K562 (cell line): ENCODE data around the gene NMRK2. TPM values are rescaled to one million over a fixed set of nuclear protein-coding genes. Genes with fewer than 3 reads are reported as not detected.

Experiments
- BCL6 ChIP-seq: fragments of 250-450 bp; sonication (Bioruptor Pico); IDR thresholded peaks from 2 replicates; pipeline ENCODE4 v1.4.0; 2020
- CBX3 ChIP-seq, 2 experiments: IDR thresholded peaks; 1 replicate in 1 of 2; 2 replicates in 1 of 2; pipeline ENCODE4 v1.6.1; 2012; ENCODE audit warnings: inconsistent platforms in 2 of 2, low read length in 2 of 2, borderline replicate concordance in 1 of 2, control low read depth in 1 of 2
- CXXC5 ChIP-seq: fragments of 250-450 bp; sonication (Bioruptor Pico); IDR thresholded peaks from 2 replicates; pipeline ENCODE4 v1.8.0; 2022; ENCODE audit warnings: inconsistent platforms, mild to moderate bottlenecking, moderate library complexity
- FOXO4 ChIP-seq: fragments of 450-650 bp; formaldehyde crosslinking; IDR thresholded peaks from 2 replicates; pipeline ENCODE4 v1.4.0; 2020; ENCODE audit warnings: mild to moderate bottlenecking, moderate library complexity
- KDM1A ChIP-seq, 2 experiments: fragments of 450-650 bp; IDR thresholded peaks; 2 replicates each; pipeline ENCODE4 v1.6.1; 2016; ENCODE audit warnings: mild to moderate bottlenecking in 2 of 2
- RBM25 ChIP-seq: fragments of 200-400 bp; formaldehyde crosslinking; IDR thresholded peaks from 2 replicates; pipeline ENCODE4 v1.6.1; 2018; ENCODE audit warnings: low read length, low read depth, moderate library complexity; ENCODE audit not compliant: severe bottlenecking
- SNIP1 ChIP-seq: fragments of 450-650 bp; IDR thresholded peaks from 2 replicates; pipeline ENCODE4 v1.7.1; 2017; ENCODE audit warnings: low read depth, mild to moderate bottlenecking
- SPI1 ChIP-seq: IDR thresholded peaks from 2 replicates; pipeline ENCODE4 v1.6.1; 2011; ENCODE audit warnings: low read depth, low read length, control low read depth, borderline replicate concordance
- USF1 ChIP-seq: sonication (generic); formaldehyde crosslinking; IDR thresholded peaks from 2 replicates; pipeline ENCODE4 v1.9.0; 2022; ENCODE audit warnings: mild to moderate bottlenecking, missing genetic modification reagents
- ZBTB40 ChIP-seq, 2 experiments: fragments of 450-650 bp in 1 of 2; sonication (generic) in 1 of 2; formaldehyde crosslinking in 1 of 2; IDR thresholded peaks; 2 replicates each; pipeline versions ENCODE4 v1.7.1 to v1.9.0; 2016 to 2022; ENCODE audit warnings: inconsistent platforms in 1 of 2, mild to moderate bottlenecking in 1 of 2, missing genetic modification reagents in 1 of 2
- ZNF121 ChIP-seq: sonication (generic); formaldehyde crosslinking; conservative IDR thresholded peaks from 2 replicates; pipeline ENCODE4 v1.8.0; 2022; ENCODE audit warnings: missing genetic modification reagents
- ZNF146 ChIP-seq: IDR thresholded peaks from one replicate; pipeline ENCODE4 v1.6.1; 2018; ENCODE audit warnings: missing compliant biosample characterization; ENCODE audit not compliant: unreplicated experiment
- ZNF436 ChIP-seq: fragments of 250-450, 450-650 bp; sonication (Bioruptor Pico); formaldehyde crosslinking; IDR thresholded peaks from 2 replicates; pipeline ENCODE4 v1.7.0; 2020; ENCODE audit warnings: mild to moderate bottlenecking
- polyA plus RNA-seq, 8 experiments: library from polyadenylated mRNA; depleted of rRNA in 4 of 8; stranded (reverse) in 5 of 8; unstranded in 3 of 8; fragments of >200 nt; fragmentation: Nextera tagmentation in 2 of 8; fragmentation: Illumina TruSeq in 1 of 8; extraction: Ambion mirVana in 2 of 8; extraction: Trizol in 1 of 8; gene quantifications; 2 replicates each; pipeline versions ENCODE4 v1.2.1 to v1.2.3, GENCODE V29; 2011 to 2014; ENCODE audit warnings: inconsistent platforms in 1 of 8, missing spikeins in 1 of 8
- total RNA-seq, 7 experiments: library from RNA; depleted of rRNA in 6 of 7; stranded (reverse); fragments of >200 nt in 6 of 7; fragmentation: Illumina TruSeq in 2 of 7; extraction: Trizol in 2 of 7; gene quantifications; 2 replicates each; pipeline versions ENCODE4 v1.2.1 to v1.2.3, GENCODE V29; 2011 to 2021; ENCODE audit warnings: low replicate concordance in 1 of 7
- TF ChIP-seq, protein P1 (sequence below), 3 experiments: fragments of 200-800 bp in 1 of 3; sonication (Bioruptor generic) in 1 of 3; sonication (generic) in 1 of 3; formaldehyde crosslinking in 1 of 3; IDR thresholded peaks; 2 replicates each; pipeline versions ENCODE4 v1.6.1 to v1.8.0; 2016 to 2022; ENCODE audit warnings: mild to moderate bottlenecking in 2 of 3, missing compliant biosample characterization in 2 of 3, missing genetic modification characterization in 2 of 3, missing genetic modification reagents in 1 of 3

Gene NMRK2
- total and polyA plus RNA-seq, 9 of the 15 experiments (the other 6 are each of a cell fraction or from before 2014, with no cell fraction given), result not detected

- TF ChIP-seq ZBTB40 (IDR thresholded peaks at IDR 0.05), result no peak
- no peak for TF ChIP-seq ZBTB40 (CRISPR knock-in tag; IDR thresholded peaks at IDR 0.05)
- no peak for TF ChIP-seq SPI1
- TF ChIP-seq, protein P1, sequence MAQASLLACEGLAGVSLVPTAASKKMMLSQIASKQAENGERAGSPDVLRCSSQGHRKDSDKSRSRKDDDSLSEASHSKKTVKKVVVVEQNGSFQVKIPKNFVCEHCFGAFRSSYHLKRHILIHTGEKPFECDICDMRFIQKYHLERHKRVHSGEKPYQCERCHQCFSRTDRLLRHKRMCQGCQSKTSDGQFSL (CRISPR knock-in tag; IDR thresholded peaks at IDR 0.05), result no peak
- TF ChIP-seq, protein P1 (tag; IDR thresholded peaks at IDR 0.05), result no peak
- TF ChIP-seq CXXC5 (CRISPR knock-in tag), result no peak
- peak; percentile 35 for TF ChIP-seq RBM25
- peak in 1 of 2 experiments; percentile 8; a peak in 1 of 4 replicates for TF ChIP-seq KDM1A (IDR thresholded peaks at IDR 0.05)
- TF ChIP-seq USF1 (CRISPR knock-in tag), result no peak
- TF ChIP-seq BCL6 (CRISPR knock-in tag), result no peak
- TF ChIP-seq ZNF121 (CRISPR knock-in tag), result no peak
- no peak for TF ChIP-seq FOXO4 (CRISPR knock-in tag)
- TF ChIP-seq ZNF436 (CRISPR knock-in tag), result no peak
- TF ChIP-seq SNIP1, result no peak
- peak; percentile 99 for TF ChIP-seq ZNF146 (CRISPR knock-in tag)
- TF ChIP-seq CBX3 (IDR thresholded peaks at IDR 0.05; ENCODE audit: borderline replicate concordance in 1 of 2, low read length in 2 of 2), result no peak
Measured at GRCh38 chr19:3916033-3916432, 16.8 kb upstream of the NMRK2 start (continued).
